ENCODE measurements around the gene KPNA6. TPM values are rescaled to one million over a fixed set of nuclear protein-coding genes. Genes with fewer than 3 reads are reported as not detected.
A peak's percentile ranks its signal among the peaks of the same experiment; 100 is the strongest.

The KPNA6 gene
- total and polyA plus RNA-seq, 9 of the 15 experiments (the other 6 are each of a cell fraction or from before 2014, with no cell fraction given): 20.1 to 54.6 (median 32.2) TPM

DNA sequence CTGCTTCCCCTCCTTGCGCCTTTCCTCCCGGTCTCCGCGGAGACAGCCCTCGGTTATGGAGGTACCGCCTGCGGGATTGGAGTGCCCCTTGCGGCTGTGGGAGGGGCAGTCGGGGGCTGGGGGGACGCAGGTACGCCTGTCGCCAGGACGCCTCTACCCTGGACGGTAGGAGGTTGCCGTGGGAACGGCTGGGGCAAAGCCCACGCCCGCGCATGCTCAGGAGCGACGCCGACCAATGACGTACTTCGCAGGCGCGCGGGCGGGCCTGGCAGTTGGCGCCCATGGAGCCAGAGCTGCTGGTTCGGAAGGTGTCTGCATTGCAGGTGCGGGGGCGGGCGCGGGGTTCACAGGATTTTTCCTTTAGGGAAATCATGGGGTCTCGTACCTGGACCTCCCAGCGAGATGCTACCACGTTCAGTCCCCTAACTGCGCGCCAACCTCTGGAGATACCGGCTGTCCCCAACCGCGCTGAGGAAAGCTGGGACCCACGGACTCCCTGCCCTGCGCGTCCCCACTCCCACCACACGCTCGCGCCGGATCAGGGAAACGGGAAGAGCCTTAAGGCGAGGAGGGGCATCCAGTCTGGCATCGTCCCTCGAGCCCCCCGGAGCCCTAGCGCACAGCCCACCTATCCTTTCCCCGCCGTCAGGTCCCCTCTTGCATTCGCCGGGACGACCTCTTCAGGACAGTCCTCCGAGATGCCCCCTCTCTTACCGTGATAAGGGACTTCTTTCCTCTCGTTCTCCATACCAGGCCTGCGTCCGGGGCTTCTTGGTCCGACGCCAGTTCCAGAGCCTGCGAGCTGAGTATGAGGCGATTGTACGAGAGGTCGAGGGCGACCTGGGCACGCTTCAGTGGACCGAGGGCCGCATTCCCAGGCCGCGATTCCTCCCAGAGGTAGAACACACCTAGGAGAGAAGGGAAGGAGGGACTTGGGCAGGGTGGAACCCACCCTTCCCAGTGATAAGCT, 97.8 kb downstream of the KPNA6 start, which contains the start of gene IQCC (continued):
- TF ChIP-seq FOXK1 (CRISPR knock-in tag; IDR thresholded peaks at IDR 0.05; ENCODE audit: borderline replicate concordance) (peak; percentile 89; the same call in 1 of the 2 replicates), HMG20A (CRISPR knock-in tag; conservative IDR thresholded peaks at IDR 0.05) (no peak), ZFP36 (IDR thresholded peaks at IDR 0.05; ENCODE audit: low read depth, low read length, partially characterized antibody) (no peak), NCOA2 (IDR thresholded peaks at IDR 0.05; ENCODE audit: partially characterized antibody in 2 of 2) (no peak), TAF9B (IDR thresholded peaks at IDR 0.05; ENCODE audit: partially characterized antibody) (no peak), POLR2B (IDR thresholded peaks at IDR 0.05; ENCODE audit: low read depth, partially characterized antibody) (peak; percentile 92), POLR2AphosphoS5 (IDR thresholded peaks at IDR 0.05; ENCODE audit: control insufficient read depth, insufficient read depth, low read depth, low read length) (peak; percentile 93), BRD9 (IDR thresholded peaks at IDR 0.05; ENCODE audit: low read depth, partially characterized antibody) (no peak), ZNF274 (IDR thresholded peaks at IDR 0.05; ENCODE audit: borderline replicate concordance, low read depth, low read length) (no peak), SIN3B (IDR thresholded peaks at IDR 0.05; ENCODE audit: low read depth) (peak; percentile 95), NFIC (IDR thresholded peaks at IDR 0.05) (peak; percentile 43), PML (IDR thresholded peaks at IDR 0.05; ENCODE audit: low read length) (peak; percentile 84)
- TF ChIP-seq, protein P1, sequence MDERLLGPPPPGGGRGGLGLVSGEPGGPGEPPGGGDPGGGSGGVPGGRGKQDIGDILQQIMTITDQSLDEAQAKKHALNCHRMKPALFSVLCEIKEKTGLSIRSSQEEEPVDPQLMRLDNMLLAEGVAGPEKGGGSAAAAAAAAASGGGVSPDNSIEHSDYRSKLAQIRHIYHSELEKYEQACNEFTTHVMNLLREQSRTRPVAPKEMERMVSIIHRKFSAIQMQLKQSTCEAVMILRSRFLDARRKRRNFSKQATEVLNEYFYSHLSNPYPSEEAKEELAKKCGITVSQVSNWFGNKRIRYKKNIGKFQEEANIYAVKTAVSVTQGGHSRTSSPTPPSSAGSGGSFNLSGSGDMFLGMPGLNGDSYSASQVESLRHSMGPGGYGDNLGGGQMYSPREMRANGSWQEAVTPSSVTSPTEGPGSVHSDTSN (CRISPR knock-in tag; IDR thresholded peaks at IDR 0.05; ENCODE audit: low read depth): no peak
- TF ChIP-seq, protein P1 (tag; conservative IDR thresholded peaks at IDR 0.05; ENCODE audit: low read depth): no peak
- TF ChIP-seq, protein P2, sequence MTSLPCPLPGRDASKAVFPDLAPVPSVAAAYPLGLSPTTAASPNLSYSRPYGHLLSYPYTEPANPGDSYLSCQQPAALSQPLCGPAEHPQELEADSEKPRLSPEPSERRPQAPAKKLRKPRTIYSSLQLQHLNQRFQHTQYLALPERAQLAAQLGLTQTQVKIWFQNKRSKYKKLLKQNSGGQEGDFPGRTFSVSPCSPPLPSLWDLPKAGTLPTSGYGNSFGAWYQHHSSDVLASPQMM (CRISPR knock-in tag; IDR thresholded peaks at IDR 0.05): no peak
